Fibroblast of upper back skin (primary cell): Measurements from ENCODE around the gene TGFA.

Experiments used
- DNase-seq: peaks from one replicate; pipeline ENCODE4 v3.0.0-alpha.2; 2013

The TGFA gene

GRCh38 chr2:70553584-70554337, at the start of gene TGFA:
Gene TGFA (minus strand): TSS chr2:70553826. CDS start chr2:70553767, 59 bp downstream.
- DNase-seq, result peak; percentile 14

- no peak for DNase-seq
Measured at GRCh38 chr2:70603066-70603465, 49.4 kb upstream of the TGFA start.

GRCh38 chr2:70598197-70598596, 44.6 kb upstream of the TGFA start:
- no peak for DNase-seq

- DNase-seq, result peak; percentile 8
Measured at GRCh38 chr2:70596739-70597138, 43.1 kb upstream of the TGFA start.

- peak; percentile 14 for DNase-seq
Measured at GRCh38 chr2:70596293-70596692, 42.7 kb upstream of the TGFA start.

- DNase-seq, result no peak
Measured at GRCh38 chr2:70583091-70583490, 29.5 kb upstream of the TGFA start.

- DNase-seq, result no peak
Measured at GRCh38 chr2:70580352-70580751, 26.7 kb upstream of the TGFA start.

GRCh38 chr2:70574618-70575017, 21.0 kb upstream of the TGFA start:
- no peak for DNase-seq

- DNase-seq, result no peak
Measured at GRCh38 chr2:70574109-70574508, 20.5 kb upstream of the TGFA start.

GRCh38 chr2:70570041-70570661, 16.5 kb upstream of the TGFA start:
- DNase-seq, result no peak

- DNase-seq, result no peak
Measured at GRCh38 chr2:70569559-70569958, 15.9 kb upstream of the TGFA start.

GRCh38 chr2:70566906-70567305, 13.3 kb upstream of the TGFA start:
- DNase-seq, result no peak

GRCh38 chr2:70566464-70566863, 12.8 kb upstream of the TGFA start:
- DNase-seq, result no peak

GRCh38 chr2:70565039-70565731, 11.6 kb upstream of the TGFA start:
- no peak for DNase-seq

GRCh38 chr2:70561893-70562292, 8.3 kb upstream of the TGFA start:
- DNase-seq, result peak; percentile 10

GRCh38 chr2:70560442-70560841, 6.8 kb upstream of the TGFA start:
- no peak for DNase-seq

GRCh38 chr2:70560040-70560439, 6.4 kb upstream of the TGFA start:
- no peak for DNase-seq

- DNase-seq, result no peak
Measured at GRCh38 chr2:70558195-70558808, 4.7 kb upstream of the TGFA start.

- DNase-seq, result no peak
Measured at GRCh38 chr2:70557171-70557838, 3.7 kb upstream of the TGFA start.

- no peak for DNase-seq
Measured at GRCh38 chr2:70556608-70557007, 3.0 kb upstream of the TGFA start.

- no peak for DNase-seq
Measured at GRCh38 chr2:70554338-70554892, 789 bp upstream of the TGFA start.

- no peak for DNase-seq
Measured at GRCh38 chr2:70553334-70553583, 367 bp downstream of the TGFA start.
